Measurements from ENCODE around the gene TCEAL5.
A peak's percentile ranks its signal among the peaks of the same experiment; 100 is the strongest.
"Not testable (repeated sequence)": the region's sequence is repeated elsewhere in the genome, so short reads cannot be mapped to it uniquely, and the experiment has no call there.

The TCEAL5 gene, protein sequence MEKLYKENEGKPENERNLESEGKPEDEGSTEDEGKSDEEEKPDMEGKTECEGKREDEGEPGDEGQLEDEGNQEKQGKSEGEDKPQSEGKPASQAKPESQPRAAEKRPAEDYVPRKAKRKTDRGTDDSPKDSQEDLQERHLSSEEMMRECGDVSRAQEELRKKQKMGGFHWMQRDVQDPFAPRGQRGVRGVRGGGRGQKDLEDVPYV

DNA sequence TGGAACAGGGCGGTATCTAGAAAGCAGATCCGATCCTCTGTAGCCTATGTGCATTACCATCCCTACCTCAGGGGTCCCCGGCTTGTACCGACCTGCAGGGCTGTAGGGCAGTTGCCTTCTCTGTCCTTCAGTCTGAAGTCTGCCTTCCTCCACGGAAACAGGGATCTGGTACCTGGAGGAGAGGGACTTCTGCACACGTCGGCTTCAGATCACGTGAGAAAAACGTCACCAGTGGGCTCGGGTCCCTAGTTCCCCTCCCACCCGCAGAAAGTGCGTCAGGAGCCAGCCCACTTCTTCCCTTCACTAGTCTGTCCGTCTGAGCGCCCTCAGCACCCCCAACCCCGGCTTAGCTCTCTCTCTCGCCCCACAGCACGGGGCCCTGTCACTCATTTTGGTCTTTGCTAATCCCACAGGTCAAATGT lies at the start of gene TCEAL5:
Gene TCEAL5, minus strand, starts transcription at position 170 of the 422 bp plus-strand sequence. CDS start 2,187 bp downstream, outside the sequence.
- DNase-seq: no peak

DNA sequence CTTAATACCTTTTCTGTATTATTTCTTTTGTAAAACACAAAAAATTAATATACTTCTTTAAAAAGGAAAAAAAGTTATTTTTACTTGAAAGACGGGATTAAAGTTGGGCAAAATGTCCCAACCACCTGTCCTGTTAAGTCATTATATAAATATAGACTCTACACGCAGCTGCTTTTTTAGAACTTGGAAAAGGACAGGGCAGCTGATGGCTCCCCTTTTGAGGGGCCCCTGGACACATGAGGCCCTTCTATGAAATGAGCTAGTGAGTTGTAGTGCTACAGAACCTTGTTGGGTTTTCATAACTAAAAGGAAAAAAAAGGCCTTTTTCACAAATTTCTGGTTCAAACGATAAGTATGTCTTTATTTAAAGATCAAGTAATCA lies 34.8 kb upstream of the TCEAL5 start:
- no peak for DNase-seq

DNA sequence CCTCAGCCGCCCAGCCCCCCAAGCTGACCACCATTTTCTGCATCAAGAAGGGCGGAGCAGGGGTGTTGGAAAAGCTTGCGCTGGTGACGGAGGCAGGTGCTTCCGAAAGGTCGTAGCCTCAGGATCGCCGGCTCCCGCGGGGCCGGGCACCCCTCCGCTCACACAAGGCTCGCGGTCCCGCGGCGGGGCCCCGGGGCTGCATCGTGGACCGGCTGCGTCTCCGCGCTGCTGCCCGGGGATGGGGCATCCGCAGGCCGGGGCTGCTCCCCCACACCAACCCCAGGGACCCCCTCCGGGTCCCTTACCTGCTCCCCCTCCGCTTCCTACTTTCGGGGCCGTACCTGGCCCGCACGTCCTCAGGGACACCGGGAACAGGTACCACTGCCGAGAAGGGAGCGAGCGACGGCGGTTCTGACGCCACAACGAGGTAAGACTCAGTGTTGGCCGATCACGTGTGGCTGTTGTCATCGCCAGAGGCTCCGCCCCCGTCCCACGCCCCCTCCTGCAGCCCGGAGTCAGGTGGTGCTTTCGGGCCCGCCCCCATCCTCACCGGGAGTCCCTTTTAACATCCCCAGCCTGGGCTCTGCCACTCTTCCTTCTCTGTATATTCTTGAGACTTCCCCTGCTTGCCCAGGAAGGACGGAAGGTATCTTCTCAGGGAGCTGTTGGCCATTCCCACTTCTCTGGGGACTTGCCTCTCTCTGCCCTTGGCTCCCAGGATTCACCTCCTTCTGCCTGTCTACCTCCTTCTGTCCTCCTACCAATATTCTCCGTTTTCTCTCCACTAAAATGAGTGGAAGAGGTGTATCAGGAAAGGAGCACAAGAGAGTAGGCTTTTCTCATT lies 34.2 kb upstream of the TCEAL5 start, which contains the start of gene BEX2:
Gene BEX2, minus strand, starts transcription at position 436 of the 844 bp plus-strand sequence. CDS start 1,014 bp downstream, outside the sequence.
- DNase-seq: peak; percentile 84

DNA sequence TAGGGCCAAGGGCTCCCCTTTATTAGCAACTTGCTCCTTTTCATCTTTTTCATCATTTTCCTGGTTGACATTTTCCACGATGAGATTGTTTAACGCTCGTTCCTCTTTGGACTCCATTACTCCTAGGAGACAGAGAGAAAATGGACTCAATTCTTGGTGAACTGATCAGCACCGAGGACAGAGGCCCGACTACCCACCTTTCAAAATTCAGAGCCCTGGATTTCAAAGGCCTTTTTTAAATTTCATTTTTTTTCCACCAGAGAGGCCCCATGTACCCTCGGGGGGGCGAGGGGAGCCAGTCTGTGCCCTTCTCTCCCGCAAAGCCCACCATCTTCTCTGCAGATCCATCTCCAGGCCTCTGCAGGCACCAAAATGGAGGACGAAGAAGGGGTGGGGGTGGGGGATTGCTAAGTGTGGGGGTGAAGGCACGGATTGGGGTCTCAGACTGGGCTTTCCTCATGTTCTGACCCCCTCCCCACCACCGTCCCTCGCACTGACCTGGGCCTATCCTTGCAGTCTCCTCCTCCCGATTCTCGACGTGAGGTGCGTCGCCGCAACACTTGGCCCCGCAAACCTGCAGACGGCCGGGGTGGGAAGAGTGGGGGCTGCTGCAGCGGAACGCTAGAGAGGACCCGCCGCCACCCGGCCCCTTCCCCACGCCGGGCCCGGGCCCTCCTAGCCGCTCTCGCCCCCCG lies 33.5 kb upstream of the TCEAL5 start:
- no peak for DNase-seq

DNA sequence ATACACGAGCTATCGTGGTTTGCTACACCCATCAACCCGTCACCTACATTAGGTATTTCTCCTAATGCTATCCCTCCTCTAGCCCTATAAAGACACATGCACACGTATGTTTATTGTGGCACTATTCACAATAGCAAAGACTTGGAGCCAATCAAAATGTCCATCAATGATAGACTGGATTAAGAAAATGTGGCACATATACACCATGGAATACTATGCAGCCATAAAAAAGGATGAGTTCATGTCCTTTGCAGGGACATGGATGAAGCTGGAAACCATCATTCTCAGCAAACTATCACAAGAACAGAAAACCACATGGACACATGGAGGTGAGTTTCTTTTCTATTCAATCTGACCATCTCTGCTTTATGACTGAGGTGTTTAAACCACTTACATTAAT lies 29.1 kb upstream of the TCEAL5 start:
- not testable (repeated sequence) for DNase-seq

DNA sequence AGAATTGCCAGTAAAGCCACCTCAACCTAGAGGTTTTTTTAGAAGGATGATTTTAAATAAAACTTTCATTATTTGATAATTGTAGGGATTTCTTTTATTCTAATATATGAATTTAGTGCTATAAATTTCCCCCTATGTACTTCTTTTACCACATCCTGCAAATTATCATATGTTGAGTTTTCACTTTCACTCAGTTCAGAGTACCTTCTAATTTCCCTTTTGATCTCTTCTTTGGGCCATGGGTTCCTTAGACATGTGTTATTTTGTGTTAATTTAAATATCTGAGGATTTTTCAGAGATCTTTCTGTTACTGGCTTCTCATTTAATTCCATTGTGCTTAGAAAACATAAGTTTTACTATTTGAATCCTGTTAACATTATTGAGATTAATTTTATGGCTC lies 28.2 kb upstream of the TCEAL5 start:
- DNase-seq: no peak

DNA sequence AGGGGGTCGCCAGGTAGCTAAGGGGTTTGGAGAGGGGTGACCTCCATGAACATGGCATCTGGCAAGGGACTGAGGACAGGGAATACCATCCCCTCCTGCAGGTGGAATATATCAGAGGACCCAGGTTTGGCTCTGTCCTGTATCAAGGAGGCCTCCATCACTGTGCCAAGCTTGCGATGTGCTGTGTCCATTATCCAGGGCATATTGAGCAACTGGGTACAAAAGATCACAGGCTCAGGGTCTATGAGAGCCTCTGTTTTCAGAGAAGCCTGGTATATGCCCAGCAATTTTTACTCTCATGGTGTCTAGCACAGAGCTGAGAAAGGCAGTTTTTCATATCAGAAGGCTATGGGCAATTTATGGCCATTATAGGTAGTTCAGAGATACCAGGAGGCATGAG lies 16.6 kb upstream of the TCEAL5 start:
- DNase-seq: no peak

DNA sequence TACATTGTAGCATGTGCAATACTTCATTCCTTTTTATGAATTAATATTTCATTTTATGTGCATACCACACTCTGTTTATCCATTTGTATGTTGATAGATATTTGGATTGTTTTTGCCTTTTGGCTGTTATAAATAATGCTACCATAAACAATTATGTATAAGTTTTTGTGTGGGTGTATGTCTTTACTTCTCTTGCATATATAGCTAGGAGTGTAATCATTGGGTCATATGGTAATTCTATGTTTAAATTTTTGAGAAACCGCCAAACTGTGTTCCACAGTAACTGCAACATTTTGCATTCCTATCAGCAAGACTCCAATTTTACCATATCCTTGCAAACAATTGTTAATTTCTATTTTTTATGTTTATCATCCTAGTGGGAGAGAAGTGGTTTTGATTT lies 3.1 kb upstream of the TCEAL5 start:
- DNase-seq: no peak

DNA sequence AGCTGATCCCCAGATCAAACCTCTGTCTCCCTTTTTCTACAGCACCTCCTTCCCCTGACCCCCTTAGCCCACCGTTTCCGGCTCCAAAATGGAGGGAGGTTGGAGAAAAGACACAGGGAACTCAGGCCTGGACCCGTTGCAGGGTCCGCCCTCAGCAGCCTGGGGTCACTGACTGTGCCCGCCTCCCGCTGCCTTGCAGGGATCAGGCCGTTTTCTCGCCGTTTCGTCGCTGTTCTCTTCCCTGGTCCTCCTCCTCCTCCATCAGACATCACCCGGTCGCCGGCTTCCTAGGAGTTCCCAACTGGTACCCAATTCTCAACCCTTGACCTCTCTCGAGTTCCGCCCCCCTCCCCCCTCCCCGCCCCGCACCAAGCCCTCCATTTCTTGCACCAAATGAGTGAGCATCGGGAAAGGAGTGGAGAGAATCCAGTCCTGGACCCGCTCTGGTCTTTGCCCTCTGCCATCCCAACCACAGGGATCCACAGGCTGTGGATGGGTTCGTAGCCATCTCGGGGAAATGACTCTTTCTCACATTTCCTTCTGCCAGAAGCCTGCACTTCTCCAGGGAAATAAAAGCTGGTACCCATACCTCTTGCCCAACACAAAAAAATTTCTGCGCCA lies 493 bp downstream of the TCEAL5 start:
- DNase-seq: no peak

DNA sequence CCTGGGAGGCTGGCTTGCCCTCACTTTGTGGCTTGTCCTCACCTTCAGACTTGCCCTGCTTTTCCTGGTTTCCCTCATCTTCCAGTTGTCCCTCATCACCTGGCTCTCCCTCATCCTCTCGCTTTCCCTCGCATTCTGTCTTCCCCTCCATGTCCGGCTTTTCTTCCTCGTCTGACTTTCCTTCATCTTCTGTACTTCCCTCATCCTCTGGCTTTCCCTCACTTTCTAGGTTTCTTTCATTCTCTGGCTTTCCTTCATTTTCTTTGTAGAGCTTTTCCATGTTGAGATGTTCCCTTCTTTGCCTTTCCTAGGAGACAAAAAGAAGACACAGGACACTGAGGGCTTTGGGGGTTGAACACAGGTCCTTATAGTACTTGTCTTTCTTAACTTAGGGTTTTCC lies 2.3 kb downstream of the TCEAL5 start:
- no peak for DNase-seq

DNA sequence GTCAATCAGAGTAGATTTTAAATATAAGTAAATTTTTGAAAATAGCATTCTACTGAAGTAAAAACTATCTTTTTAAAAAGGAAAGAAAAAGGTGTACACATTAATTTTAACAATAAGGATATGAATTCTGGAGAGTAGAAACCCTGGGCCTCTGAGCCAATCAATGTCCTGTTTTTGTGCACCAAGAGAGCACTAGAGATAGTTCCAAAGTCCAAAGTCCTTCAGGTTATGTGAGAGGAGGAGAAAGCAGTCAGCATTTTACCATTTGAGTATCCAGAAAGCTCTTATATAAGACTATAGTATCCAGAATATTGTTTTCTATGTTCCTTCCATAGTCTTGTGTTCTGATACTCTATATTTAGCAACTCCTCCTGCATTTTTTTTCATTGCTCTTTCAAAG lies 18.3 kb downstream of the TCEAL5 start:
- no peak for DNase-seq

DNA sequence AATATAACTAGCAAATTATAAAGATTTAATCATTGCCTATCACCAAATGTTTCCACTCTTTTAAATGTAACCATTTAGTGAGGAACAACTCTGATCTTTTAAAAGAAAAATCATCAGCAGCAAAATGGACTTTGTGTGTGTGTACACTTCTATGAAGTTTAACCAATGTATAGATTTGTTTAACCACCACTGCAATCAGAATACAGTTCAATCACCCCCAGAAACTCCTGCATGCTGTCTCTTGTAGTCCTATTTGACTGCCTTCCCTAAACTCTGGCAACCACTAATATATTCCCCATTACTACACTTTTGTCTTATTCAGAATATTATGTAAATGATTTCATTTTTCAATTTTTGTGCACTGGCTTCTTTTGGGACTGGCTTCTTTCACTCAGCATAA lies 19.9 kb downstream of the TCEAL5 start:
- no peak for DNase-seq

DNA sequence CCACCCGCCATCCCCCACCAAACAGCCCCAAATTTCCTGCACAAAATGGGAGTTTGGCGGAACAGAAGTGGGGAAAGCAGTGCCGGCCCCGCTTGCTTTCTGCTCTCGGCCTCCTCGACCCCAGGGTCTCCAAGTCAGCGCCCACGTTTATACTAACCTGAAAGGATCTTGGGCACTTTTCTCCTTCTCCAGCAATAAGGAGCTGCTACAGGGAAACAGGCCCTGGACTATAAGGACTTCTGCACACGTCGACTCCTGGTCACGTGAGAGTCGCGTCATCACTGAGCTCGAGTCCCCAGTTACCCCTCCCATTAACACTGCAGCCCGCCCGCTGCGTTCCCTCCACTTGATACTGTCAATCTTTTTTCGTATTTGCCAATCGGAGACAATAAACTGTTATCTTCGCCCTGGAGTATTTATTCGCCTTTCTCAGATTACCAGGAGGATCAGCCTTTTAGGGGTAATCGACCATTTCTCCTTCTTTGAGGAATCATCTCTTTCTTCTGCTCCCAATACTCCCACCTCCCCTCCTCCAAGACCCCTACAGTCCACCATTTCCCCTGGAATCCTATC lies 21.5 kb downstream of the TCEAL5 start, which contains the start of gene TCEAL8:
Gene TCEAL8, minus strand, starts transcription at position 235 of the 573 bp plus-strand sequence. CDS start 1,176 bp downstream, outside the sequence.
- DNase-seq: peak; percentile 55

DNA sequence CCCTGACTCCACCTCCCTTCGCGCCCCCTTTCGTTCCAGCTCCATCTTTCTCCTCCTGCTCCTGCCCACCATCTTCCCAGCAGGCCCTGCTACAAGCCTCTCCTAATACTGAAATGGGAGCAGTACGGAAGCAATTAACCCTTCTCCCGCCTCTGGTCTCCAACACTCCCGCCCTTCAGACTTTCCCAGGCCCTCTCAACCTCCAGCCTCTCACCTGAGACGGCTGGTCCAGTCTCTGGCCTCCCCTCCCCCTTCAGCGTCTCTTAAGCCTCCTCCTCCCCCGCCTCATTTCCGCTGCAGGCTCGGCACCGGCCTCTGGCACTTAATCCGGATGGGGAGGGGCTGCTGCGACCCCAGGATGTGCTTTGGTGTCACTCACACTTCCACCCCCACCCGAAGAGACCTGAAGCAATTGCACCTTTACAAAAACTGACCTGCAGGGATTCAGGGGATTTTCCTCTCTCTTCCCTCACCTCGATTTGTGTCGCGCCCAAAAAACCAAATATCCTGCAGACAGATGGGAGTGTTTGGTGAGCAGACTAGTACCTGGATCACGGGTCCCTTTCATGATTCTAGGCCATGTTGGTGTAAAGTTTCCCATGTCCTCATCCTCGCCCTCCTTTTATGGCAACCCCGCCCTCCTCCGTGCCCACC lies 22.3 kb downstream of the TCEAL5 start:
- no peak for DNase-seq

DNA sequence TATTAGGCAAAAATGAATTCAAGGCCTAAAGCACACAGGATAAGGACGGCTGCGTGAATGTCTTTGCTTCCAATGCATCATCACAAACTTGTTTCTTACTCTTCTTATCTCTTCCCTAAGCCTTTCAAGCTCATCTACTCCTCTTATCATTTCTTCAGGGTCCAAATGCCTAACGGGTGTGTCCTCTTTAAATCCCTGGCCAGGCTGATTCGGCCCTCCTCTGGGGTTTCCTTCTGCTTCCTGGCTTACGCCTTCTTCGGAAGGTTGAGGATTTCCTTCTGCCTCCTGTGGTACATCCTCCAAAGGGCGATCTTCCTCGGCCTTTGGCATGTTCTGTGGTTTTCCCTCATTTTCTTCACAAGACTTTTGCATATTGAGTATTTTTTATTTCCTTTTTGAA lies 22.9 kb downstream of the TCEAL5 start:
- DNase-seq: no peak

DNA sequence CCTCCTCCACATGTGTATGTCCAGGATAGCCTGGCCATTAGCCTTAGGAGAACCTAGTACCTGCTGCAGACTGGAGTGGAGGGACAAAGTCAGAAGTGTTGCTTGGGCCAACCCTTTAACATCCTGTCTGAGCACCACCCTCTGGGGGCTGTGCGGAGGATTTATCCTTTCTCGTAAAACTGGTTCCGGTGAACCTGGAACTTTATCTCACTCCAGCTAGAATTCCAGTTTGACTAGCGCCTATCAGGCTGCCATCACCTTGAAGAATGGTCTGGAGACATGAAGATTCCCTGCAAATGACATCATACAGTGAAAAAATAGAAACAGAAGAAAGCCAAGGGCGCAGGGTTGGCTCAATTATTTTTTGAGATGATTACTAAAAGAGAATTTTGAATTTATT lies 25.6 kb downstream of the TCEAL5 start:
- no peak for DNase-seq

DNA sequence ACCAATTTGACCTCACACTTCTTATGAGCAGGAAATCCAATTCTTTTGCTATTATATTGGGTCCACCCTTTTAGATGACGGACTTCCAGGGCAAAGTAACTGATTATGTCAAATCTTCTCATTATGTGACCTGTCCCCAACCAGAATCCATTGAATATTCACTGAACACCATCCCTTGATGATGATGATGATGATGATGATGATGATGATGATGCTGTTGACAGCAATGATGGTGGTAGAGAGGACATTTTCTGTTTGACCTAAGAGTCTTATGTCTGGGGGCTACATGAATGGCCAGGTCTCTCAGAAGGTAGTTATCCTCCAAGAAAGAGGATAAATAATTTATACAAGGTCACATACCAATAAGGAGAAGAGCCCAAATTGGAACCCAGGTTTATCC lies 26.7 kb downstream of the TCEAL5 start:
- DNase-seq: no peak

DNA sequence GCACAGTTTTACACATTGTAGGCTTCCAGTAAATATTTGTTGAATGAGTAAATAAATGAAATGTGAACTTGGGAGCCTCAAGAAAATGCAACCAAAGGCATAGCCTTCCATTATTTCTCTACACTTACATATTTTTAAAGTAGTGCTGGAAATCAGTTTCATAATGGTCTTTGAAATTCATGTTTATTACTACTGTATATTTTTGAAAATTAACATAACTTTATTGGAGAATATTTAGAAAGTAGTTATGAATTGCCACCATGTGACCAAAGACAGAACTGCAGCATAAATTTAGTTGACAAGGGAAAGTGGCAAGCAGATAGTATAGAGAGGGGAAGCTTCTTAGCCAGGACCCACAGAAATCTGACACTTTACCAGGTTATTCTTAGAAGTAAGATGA lies 28.0 kb downstream of the TCEAL5 start:
- no peak for DNase-seq

DNA sequence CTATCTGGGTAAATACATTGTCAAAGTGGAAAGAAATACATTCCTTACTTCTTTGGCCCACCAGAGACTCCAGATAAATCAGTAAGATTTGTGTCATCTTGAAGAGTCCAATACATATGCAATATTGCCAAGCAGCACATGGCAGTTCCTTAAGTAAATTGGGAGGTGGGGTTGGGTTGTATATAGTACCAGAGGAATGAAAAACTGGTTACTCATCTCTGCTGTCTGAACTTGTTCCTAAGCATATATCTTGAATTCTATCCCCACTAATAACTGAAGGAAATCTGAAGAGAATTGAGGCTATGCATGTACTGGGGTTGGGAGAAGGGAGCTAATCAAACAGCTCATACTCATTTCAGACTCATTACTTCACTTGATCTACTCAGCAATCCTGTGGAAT lies 36.4 kb downstream of the TCEAL5 start:
- no peak for DNase-seq

DNA sequence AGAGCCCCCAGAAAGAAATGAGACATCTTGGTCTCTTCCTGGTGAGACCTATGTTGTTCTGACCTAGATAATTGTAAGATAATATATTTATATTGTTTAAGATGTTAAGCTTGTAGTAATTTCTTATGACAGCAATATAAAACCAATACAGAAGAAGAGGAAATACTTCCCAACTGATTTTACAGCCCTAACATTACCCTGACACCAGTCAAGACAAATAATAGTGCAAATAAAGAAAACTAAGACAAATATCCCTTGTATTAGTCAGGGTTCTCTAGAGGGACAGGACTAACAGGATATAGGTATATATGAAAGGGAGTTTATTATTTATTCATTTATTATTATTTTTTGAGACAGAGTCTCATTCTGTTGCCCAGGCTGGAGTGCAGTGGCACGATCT lies 40.3 kb downstream of the TCEAL5 start:
- DNase-seq: no peak

DNA sequence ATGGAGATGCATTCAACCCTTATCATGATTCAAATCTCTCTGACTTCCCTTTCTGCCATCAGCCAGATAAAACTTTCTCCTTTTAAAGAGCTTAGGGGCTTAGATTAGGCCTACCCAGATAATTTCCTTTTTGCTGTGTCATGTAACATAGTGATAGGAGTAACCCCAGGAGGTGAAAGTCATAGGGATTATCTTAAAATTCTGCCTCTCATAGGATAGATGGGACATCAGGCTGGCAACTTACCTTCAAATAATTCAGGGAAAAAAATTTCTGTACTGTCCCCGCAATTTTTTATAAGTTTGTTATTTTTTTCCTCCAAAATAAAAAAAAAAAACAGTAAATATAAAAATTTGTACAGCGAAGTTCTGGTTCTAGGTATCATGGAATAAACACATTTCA lies 40.9 kb downstream of the TCEAL5 start:
- DNase-seq: not testable (repeated sequence)

DNA sequence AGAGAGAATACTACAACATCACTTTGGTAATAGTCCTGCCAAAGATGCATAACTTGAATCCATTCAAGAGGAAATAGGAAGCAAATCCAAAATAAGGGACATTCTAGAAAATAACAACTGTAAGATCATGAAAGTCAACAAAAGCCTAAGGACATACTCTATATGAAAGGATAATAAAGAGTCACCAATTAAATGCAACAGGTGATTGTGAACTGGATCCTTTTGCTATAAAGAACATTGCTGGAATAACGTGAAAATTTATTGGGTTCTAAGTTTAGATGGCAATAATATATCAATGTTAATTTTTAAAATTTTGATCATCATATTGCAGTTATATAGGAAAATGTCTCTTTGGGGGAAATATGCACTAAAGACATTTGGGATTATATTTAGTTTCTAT lies 41.7 kb downstream of the TCEAL5 start:
- DNase-seq: no peak
